ENCODE measurements around the gene CRIM1. TPM values are rescaled to one million over a fixed set of nuclear protein-coding genes. Genes with fewer than 3 reads are reported as not detected.

The CRIM1 gene
- total RNA-seq, 2 donors from 2014 or later = 26.7 to 26.9 TPM

GRCh38 chr2:36490749-36491148 is 135.2 kb downstream of the CRIM1 start:
- H3K4me3 ChIP-seq (ENCODE audit: low read length) = no peak overlapping the region
- H3K4me1 ChIP-seq (ENCODE audit: control insufficient read depth, insufficient read depth, low read length) = no peaks in the 10 kb centered on the region
- no peak for DNase-seq
- no peaks in the 10 kb centered on the region for H3K27me3 ChIP-seq (ENCODE audit: control insufficient read depth, insufficient read depth, low read length, poor library complexity, severe bottlenecking)
- peaks cover 7% of the 10 kb centered on the region for H3K4me1 Mint-ChIP-seq
- no peak overlapping the region for H3K4me3 Mint-ChIP-seq
- H3K27ac Mint-ChIP-seq = no peak overlapping the region
- WGBS, 2 experiments (ENCODE audit: insufficient coverage in 1 of 2, insufficient read length in 1 of 2) = 91 to 100% methylated on average over 2 to 4 of the region's 4 CpGs
- H3K9ac ChIP-seq (ENCODE audit: extremely low read depth, low read length, poor library complexity, severe bottlenecking) = no peak overlapping the region
- H3K9me3 ChIP-seq (ENCODE audit: control insufficient read depth, low read length) = no peaks in the 10 kb centered on the region
- H3K9me3 Mint-ChIP-seq = no peaks in the 10 kb centered on the region
- peaks cover 19% of the 10 kb centered on the region for H3K36me3 ChIP-seq (ENCODE audit: control insufficient read depth, insufficient read depth, low read length)
- H3K27me3 Mint-ChIP-seq (ENCODE audit: insufficient read depth) = no peaks in the 10 kb centered on the region
- TF ChIP-seq, protein P1, sequence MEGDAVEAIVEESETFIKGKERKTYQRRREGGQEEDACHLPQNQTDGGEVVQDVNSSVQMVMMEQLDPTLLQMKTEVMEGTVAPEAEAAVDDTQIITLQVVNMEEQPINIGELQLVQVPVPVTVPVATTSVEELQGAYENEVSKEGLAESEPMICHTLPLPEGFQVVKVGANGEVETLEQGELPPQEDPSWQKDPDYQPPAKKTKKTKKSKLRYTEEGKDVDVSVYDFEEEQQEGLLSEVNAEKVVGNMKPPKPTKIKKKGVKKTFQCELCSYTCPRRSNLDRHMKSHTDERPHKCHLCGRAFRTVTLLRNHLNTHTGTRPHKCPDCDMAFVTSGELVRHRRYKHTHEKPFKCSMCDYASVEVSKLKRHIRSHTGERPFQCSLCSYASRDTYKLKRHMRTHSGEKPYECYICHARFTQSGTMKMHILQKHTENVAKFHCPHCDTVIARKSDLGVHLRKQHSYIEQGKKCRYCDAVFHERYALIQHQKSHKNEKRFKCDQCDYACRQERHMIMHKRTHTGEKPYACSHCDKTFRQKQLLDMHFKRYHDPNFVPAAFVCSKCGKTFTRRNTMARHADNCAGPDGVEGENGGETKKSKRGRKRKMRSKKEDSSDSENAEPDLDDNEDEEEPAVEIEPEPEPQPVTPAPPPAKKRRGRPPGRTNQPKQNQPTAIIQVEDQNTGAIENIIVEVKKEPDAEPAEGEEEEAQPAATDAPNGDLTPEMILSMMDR (conservative IDR thresholded peaks at IDR 0.05) = no peak
- no peaks in the 10 kb centered on the region for H3K36me3 Mint-ChIP-seq (ENCODE audit: low read depth)
- H3K27ac ChIP-seq (ENCODE audit: low read depth, low read length) = no peak overlapping the region

DNA sequence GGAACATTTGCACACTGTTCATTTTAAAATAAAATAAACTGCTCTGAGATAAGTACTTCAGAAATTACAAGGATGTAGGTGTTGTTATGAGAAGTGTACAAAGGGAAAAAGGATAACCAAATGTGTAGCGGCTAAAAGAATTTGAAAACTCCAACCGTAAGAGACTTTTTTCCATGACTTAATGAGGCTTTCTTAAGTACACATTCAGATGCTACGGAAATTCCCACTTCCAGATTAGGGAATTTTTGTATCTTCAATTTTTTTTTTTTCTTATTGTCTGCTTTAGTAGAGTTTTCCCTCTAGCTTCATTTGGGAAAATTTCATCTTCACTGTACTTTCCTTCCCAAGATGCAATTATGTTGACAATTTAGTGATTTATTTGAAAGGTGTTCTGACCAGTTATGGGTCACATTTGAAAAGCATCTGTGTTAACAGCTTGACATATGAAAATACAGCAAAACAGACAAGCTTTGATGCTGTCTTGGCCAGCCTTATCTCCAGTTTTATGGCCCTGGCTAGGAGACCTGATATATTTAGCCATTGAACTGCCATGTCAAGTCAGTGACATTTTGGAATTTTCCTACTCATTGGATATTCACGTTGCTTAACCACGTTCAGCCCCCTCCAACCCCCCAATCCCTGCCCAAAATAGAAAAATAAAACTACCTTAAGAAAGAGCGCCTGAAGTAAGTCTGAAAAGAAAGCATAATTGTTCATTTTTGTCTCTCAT is 136.8 kb downstream of the CRIM1 start:
- Histone ChIP-seq H3K4me1 (ENCODE audit: control insufficient read depth, insufficient read depth, low read length) (no peaks in the 10 kb centered on the region), H3K27ac (ENCODE audit: low read depth, low read length) (no peak overlapping the region), H3K36me3 (ENCODE audit: control insufficient read depth, insufficient read depth, low read length) (peaks cover 28% of the 10 kb centered on the region), H3K9me3 (ENCODE audit: control insufficient read depth, low read length) (no peaks in the 10 kb centered on the region), H3K27me3 (ENCODE audit: control insufficient read depth, insufficient read depth, low read length, poor library complexity, severe bottlenecking) (no peaks in the 10 kb centered on the region), H3K9ac (ENCODE audit: extremely low read depth, low read length, poor library complexity, severe bottlenecking) (no peak overlapping the region), H3K4me3 (ENCODE audit: low read length) (no peak overlapping the region)
- H3K36me3 Mint-ChIP-seq (ENCODE audit: low read depth) = no peaks in the 10 kb centered on the region
- 90% methylated on average over 4 to 6 of the region's 6 CpGs for WGBS, 2 experiments (ENCODE audit: insufficient coverage in 1 of 2, insufficient read length in 1 of 2)
- no peaks in the 10 kb centered on the region for H3K9me3 Mint-ChIP-seq
- peaks cover 2% of the 10 kb centered on the region for H3K4me1 Mint-ChIP-seq
- H3K27ac Mint-ChIP-seq = no peak overlapping the region
- no peaks in the 10 kb centered on the region for H3K27me3 Mint-ChIP-seq (ENCODE audit: insufficient read depth)
- no peak for DNase-seq
- TF ChIP-seq, protein P1 (conservative IDR thresholded peaks at IDR 0.05) = no peak
- no peak overlapping the region for H3K4me3 Mint-ChIP-seq

DNA sequence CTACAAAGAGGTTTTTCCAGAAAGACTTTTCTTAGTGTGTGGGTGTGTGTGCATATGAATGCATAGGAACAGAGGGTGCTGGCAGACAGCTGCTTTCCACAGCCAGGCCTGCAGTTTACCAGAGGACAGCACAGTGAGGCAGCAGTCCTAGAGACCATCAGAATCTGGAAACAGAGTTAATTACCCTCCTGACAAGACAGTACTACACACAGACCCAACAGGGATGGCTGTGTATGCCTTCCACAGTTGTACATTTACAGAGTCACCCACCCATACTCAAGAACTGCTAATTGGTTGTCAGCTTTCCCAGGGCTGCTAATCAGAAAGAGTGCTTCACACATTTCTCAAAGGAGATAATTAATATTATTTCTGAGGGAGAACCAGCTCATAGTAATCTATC is 137.7 kb downstream of the CRIM1 start:
- Mint-ChIP-seq H3K27me3 (ENCODE audit: insufficient read depth) (no peaks in the 10 kb centered on the region), H3K4me1 (peaks cover 2% of the 10 kb centered on the region), H3K36me3 (ENCODE audit: low read depth) (no peaks in the 10 kb centered on the region), H3K9me3 (no peaks in the 10 kb centered on the region), H3K27ac (no peak overlapping the region), H3K4me3 (no peak overlapping the region)
- H3K4me3 ChIP-seq (ENCODE audit: low read length) = no peak overlapping the region
- peaks cover 28% of the 10 kb centered on the region for H3K36me3 ChIP-seq (ENCODE audit: control insufficient read depth, insufficient read depth, low read length)
- H3K27me3 ChIP-seq (ENCODE audit: control insufficient read depth, insufficient read depth, low read length, poor library complexity, severe bottlenecking) = no peaks in the 10 kb centered on the region
- TF ChIP-seq, protein P1 (conservative IDR thresholded peaks at IDR 0.05) = no peak
- H3K27ac ChIP-seq (ENCODE audit: low read depth, low read length) = no peak overlapping the region
- DNase-seq = no peak
- no peak overlapping the region for H3K9ac ChIP-seq (ENCODE audit: extremely low read depth, low read length, poor library complexity, severe bottlenecking)
- no peaks in the 10 kb centered on the region for H3K9me3 ChIP-seq (ENCODE audit: control insufficient read depth, low read length)
- H3K4me1 ChIP-seq (ENCODE audit: control insufficient read depth, insufficient read depth, low read length) = no peaks in the 10 kb centered on the region

Data from endodermal cell (in vitro differentiated cells).